Activated CD4-positive, CD25-positive, alpha-beta regulatory T cell treated with anti-CD3 and anti-CD28 coated beads, Interleukin-2, amount 50 U/mL, for 16 hours (primary cell): ENCODE results near the gene BCR.

ENCODE experiments used
- DNase-seq: peaks from one replicate; pipeline ENCODE4 v3.0.0-alpha.2; 2020; ENCODE audit warnings: low read depth, low spot score

Gene BCR

GRCh38 chr22:23176645-23177027 is 3.7 kb upstream of the BCR start:
- no peak for DNase-seq

GRCh38 chr22:23177197-23177596 is 3.1 kb upstream of the BCR start:
- no peak for DNase-seq

- DNase-seq: peak; percentile 21
These were observed 1.6 kb upstream of the BCR start for GRCh38 chr22:23178512-23179254.

- no peak for DNase-seq
These were observed 669 bp upstream of the BCR start for GRCh38 chr22:23179381-23180299.

GRCh38 chr22:23180893-23181720 is 798 bp downstream of the BCR start:
- no peak for DNase-seq

- DNase-seq: no peak
These were observed 1.5 kb downstream of the BCR start for GRCh38 chr22:23181721-23182308.

GRCh38 chr22:23182309-23183060 is 2.2 kb downstream of the BCR start:
- peak; percentile 21 for DNase-seq

- no peak for DNase-seq
These were observed 2.9 kb downstream of the BCR start for GRCh38 chr22:23183061-23183698.

GRCh38 chr22:23184100-23184763 is 3.9 kb downstream of the BCR start:
- DNase-seq: no peak

GRCh38 chr22:23184764-23185113 is 4.4 kb downstream of the BCR start:
- no peak for DNase-seq

- no peak for DNase-seq
These were observed 6.9 kb downstream of the BCR start for GRCh38 chr22:23187211-23187610.

- no peak for DNase-seq
These were observed 7.8 kb downstream of the BCR start for GRCh38 chr22:23187871-23188700.

GRCh38 chr22:23190526-23190925 is 10.2 kb downstream of the BCR start:
- DNase-seq: no peak

GRCh38 chr22:23192133-23192532 is 11.8 kb downstream of the BCR start:
- no peak for DNase-seq

- no peak for DNase-seq
These were observed 12.2 kb downstream of the BCR start for GRCh38 chr22:23192558-23192957.

GRCh38 chr22:23193196-23193827 is 13.0 kb downstream of the BCR start:
- DNase-seq: no peak

GRCh38 chr22:23193882-23194281 is 13.6 kb downstream of the BCR start:
- DNase-seq: no peak

- no peak for DNase-seq
These were observed 15.9 kb downstream of the BCR start for GRCh38 chr22:23196165-23196564.

GRCh38 chr22:23197836-23198235 is 17.5 kb downstream of the BCR start:
- no peak for DNase-seq
